Mammary epithelial cell (primary cell): Measurements from ENCODE around the gene CCDC169.

Source experiments
- EZH2 ChIP-seq: IDR thresholded peaks from 2 replicates; pipeline ENCODE4 v1.6.1; 2012; ENCODE audit warnings: low read length, inconsistent platforms, borderline replicate concordance
- TF ChIP-seq, protein P1 (sequence below), 2 donors: IDR thresholded peaks in 1 of 2; conservative IDR thresholded peaks in 1 of 2; 2 replicates each; pipeline ENCODE4 v1.5.1; 2011 to 2012; ENCODE audit warnings: inconsistent platforms in 2 of 2, low read length in 2 of 2, mild to moderate bottlenecking in 2 of 2, control low read depth in 1 of 2, low read depth in 1 of 2; ENCODE audit not compliant: insufficient read depth in 1 of 2; ENCODE audit errors: extremely low read depth in 1 of 2

DNA sequence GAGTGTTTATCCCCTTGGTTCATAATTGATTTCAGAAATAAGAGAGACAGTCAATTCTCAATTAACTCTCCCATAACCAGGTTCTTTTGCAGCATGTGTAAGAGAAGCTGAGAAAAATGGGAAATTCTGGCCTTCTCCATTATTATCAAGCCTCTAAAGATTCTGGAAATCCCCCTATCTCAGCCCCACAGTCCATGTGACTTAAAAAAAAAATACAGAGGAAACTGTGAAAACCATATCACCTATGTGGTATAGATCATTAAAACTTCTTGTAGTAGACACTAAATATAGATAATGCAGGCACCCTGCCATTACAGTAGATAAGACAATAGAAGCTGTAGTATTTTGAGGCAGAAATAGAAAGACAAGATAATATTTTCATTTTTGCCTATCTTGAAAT lies 48.9 kb downstream of the CCDC169 start:
- TF ChIP-seq, protein P1, sequence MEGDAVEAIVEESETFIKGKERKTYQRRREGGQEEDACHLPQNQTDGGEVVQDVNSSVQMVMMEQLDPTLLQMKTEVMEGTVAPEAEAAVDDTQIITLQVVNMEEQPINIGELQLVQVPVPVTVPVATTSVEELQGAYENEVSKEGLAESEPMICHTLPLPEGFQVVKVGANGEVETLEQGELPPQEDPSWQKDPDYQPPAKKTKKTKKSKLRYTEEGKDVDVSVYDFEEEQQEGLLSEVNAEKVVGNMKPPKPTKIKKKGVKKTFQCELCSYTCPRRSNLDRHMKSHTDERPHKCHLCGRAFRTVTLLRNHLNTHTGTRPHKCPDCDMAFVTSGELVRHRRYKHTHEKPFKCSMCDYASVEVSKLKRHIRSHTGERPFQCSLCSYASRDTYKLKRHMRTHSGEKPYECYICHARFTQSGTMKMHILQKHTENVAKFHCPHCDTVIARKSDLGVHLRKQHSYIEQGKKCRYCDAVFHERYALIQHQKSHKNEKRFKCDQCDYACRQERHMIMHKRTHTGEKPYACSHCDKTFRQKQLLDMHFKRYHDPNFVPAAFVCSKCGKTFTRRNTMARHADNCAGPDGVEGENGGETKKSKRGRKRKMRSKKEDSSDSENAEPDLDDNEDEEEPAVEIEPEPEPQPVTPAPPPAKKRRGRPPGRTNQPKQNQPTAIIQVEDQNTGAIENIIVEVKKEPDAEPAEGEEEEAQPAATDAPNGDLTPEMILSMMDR (conservative IDR thresholded peaks at IDR 0.05 in 1 of 2, IDR thresholded peaks at IDR 0.05 in 1 of 2; ENCODE audit: extremely low read depth in 1 of 2, insufficient read depth in 1 of 2, low read depth in 1 of 2, low read length in 2 of 2): no peak
- no peak for TF ChIP-seq EZH2
